ENCODE data around the gene C2CD4A.

Gene C2CD4A

DNA sequence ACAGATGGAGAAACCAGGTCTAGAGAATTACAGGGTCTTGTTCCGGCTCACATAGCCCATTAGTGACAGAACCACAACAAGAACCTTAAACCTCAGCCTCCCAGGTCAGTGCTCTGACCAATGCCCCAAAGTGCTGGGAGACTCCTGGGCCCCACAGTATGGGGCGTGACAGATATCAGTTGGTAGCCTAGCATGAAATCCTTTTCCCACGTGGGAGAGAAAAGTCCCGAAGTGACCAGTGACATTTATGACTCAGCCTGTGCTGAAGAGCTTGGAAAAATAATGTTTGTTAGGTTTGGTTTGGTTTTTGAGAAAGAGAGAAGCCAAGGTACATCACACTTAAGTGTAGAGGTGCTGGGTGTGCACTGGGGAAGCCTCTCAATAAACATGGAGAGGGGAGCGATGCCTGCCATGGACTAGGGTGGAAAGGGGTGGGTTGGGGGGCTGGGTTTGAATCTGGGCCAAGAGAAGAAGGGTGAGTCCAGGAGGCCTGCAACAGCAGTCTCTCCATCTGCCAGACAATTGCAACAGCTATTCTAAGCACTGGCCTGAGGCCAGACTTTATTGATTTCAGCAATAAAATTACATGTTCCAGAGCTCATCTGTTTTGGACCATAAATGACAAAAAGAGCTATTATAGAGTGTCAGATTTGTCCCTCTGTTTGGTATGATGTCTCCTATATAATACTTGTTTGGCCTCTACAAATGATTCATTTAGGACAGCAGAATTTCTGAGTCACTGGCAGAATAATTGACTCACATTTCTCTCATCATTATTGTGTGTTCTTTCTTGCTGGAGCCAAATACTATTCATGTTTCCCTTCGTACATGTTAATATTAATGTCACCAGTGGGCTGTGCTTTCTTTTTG is 43.4 kb downstream of the C2CD4A start:
- Histone ChIP-seq H3K36me3 (ENCODE audit: control insufficient read depth, insufficient read depth, low read length) (no peaks in the 10 kb centered on the region), H3K79me2 (no peaks in the 10 kb centered on the region), H3K9ac (no peak overlapping the region), H2AFZ (no peak overlapping the region), H3K4me3 (ENCODE audit: low read depth, low read length) (no peak overlapping the region), H3K27me3 (ENCODE audit: control insufficient read depth, insufficient read depth, low read length) (no peaks in the 10 kb centered on the region), H3K4me2 (ENCODE audit: low read length) (no peak overlapping the region), H3K9me3 (ENCODE audit: control insufficient read depth, low read length) (no peaks in the 10 kb centered on the region), H3K27ac (no peak overlapping the region), H3K4me1 (no peaks in the 10 kb centered on the region)
- TF ChIP-seq, protein P1, sequence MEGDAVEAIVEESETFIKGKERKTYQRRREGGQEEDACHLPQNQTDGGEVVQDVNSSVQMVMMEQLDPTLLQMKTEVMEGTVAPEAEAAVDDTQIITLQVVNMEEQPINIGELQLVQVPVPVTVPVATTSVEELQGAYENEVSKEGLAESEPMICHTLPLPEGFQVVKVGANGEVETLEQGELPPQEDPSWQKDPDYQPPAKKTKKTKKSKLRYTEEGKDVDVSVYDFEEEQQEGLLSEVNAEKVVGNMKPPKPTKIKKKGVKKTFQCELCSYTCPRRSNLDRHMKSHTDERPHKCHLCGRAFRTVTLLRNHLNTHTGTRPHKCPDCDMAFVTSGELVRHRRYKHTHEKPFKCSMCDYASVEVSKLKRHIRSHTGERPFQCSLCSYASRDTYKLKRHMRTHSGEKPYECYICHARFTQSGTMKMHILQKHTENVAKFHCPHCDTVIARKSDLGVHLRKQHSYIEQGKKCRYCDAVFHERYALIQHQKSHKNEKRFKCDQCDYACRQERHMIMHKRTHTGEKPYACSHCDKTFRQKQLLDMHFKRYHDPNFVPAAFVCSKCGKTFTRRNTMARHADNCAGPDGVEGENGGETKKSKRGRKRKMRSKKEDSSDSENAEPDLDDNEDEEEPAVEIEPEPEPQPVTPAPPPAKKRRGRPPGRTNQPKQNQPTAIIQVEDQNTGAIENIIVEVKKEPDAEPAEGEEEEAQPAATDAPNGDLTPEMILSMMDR (IDR thresholded peaks at IDR 0.05): no peak

DNA sequence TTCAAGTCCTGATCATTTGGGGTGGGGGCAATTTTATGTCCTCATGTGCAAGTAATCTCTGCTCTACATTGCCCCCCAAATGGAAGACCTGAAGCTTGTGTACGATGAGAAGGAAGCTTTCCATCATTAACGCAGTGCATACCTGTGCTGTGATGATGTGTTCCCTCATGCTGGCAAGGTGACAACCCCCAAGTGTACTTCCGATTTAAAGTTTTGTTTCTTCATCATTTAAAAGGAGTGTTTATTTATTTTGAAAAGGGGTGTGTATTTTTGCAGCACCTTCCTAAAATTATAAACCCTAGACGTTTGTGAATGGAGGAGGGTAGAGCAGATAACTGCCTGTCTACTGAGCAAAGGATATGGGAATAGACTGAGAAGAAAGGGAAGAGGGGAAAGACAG is 45.3 kb downstream of the C2CD4A start:
- H3K79me2 ChIP-seq: no peaks in the 10 kb centered on the region
- H3K4me1 ChIP-seq: no peaks in the 10 kb centered on the region
- H3K4me3 ChIP-seq (ENCODE audit: low read depth, low read length): no peak overlapping the region
- TF ChIP-seq, protein P1 (IDR thresholded peaks at IDR 0.05): no peak
- no peak overlapping the region for H3K27ac ChIP-seq
- H3K9me3 ChIP-seq (ENCODE audit: control insufficient read depth, low read length): no peaks in the 10 kb centered on the region
- H3K4me2 ChIP-seq (ENCODE audit: low read length): no peak overlapping the region
- H3K27me3 ChIP-seq (ENCODE audit: control insufficient read depth, insufficient read depth, low read length): no peaks in the 10 kb centered on the region
- H2AFZ ChIP-seq: no peak overlapping the region
- H3K36me3 ChIP-seq (ENCODE audit: control insufficient read depth, insufficient read depth, low read length): no peaks in the 10 kb centered on the region
- H3K9ac ChIP-seq: no peak overlapping the region

DNA sequence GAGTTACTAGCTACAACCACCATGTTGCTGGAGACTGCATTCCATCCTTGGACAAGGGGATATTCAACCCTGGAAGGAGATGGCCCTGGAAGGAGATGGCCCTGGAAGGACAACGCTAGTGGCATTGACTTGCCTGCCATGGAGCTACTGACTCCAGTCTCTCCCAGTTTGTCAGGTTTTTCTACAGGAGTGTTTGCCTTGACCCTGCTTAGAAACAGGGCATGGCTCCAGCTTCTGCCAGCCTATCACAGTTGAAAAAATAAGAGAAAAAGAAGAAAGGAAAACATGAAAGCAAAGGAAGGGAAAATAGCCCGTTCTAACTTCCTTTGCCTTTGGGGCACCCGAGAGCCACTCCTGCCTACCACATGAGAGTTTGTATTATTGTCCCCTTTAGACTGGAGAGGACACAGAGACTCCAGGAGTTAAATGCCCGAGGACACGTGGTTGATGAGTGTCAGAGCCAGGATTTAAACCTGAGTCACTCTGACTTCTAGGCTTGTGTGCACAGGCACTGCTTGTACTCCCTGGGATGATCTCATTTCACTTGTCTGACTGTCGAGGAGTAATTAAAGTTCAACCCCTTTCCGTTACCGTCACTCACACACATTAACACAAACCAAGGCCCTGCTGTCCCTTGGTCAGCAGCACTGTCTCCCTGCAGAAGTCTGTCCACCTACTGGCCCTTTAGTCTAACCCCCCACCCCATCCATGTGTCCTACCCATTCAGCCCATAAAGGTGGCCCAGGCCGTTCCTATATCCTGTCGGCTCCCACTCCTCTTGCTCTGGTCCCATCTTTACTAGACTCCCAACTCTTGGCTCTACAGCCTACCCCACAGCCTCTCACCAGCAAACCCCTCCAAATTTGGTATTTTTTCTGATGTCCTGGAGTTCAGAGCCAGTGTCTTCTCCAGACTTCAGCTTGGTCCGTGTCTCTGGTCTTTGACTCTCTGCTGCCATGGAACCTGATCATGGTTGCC is 46.1 kb downstream of the C2CD4A start:
- Histone ChIP-seq H3K4me3 (ENCODE audit: low read depth, low read length) (no peak overlapping the region), H3K9me3 (ENCODE audit: control insufficient read depth, low read length) (no peaks in the 10 kb centered on the region), H3K36me3 (ENCODE audit: control insufficient read depth, insufficient read depth, low read length) (no peaks in the 10 kb centered on the region), H3K27ac (no peak overlapping the region), H3K4me1 (no peaks in the 10 kb centered on the region), H3K4me2 (ENCODE audit: low read length) (no peak overlapping the region), H3K27me3 (ENCODE audit: control insufficient read depth, insufficient read depth, low read length) (no peaks in the 10 kb centered on the region), H3K79me2 (no peaks in the 10 kb centered on the region), H3K9ac (no peak overlapping the region), H2AFZ (no peak overlapping the region)
- TF ChIP-seq, protein P1 (IDR thresholded peaks at IDR 0.05): no peak

DNA sequence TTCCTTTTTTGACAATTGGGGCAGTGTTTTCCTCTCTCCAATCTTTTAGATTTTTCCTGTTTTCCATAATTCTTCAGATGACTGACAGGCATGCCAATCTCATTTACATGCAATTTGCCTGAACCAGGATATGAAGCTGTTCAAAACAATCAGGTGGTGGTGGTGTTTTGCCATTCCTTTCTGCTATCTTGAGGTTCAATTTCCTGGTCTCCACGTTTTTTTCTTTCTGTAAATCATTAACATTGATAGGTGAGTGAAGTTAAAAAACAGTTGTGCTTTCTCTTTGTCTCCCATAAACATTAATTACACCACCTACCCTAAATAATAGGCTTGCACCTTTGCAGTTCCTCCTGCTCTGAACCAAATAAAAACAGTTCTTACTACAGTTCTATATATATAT is 49.1 kb downstream of the C2CD4A start:
- TF ChIP-seq, protein P1 (IDR thresholded peaks at IDR 0.05): no peak
- Histone ChIP-seq H3K36me3 (ENCODE audit: control insufficient read depth, insufficient read depth, low read length) (no peaks in the 10 kb centered on the region), H2AFZ (no peak overlapping the region), H3K27me3 (ENCODE audit: control insufficient read depth, insufficient read depth, low read length) (no peaks in the 10 kb centered on the region), H3K9ac (no peak overlapping the region), H3K79me2 (no peaks in the 10 kb centered on the region), H3K4me2 (ENCODE audit: low read length) (no peak overlapping the region), H3K27ac (no peak overlapping the region), H3K9me3 (ENCODE audit: control insufficient read depth, low read length) (no peaks in the 10 kb centered on the region), H3K4me3 (ENCODE audit: low read depth, low read length) (no peak overlapping the region), H3K4me1 (no peaks in the 10 kb centered on the region)

Measured in parathyroid adenoma (tissue), 2 donors.